A549 (cell line): ENCODE data around the gene EXOC3. TPM values are rescaled to one million over a fixed set of nuclear protein-coding genes. Genes with fewer than 3 reads are reported as not detected.
"Not testable (repeated sequence)": the region's sequence is repeated elsewhere in the genome, so short reads cannot be mapped to it uniquely, and the experiment has no call there.

Experiments
- ATAC-seq, 2 experiments: fragments of 200-7000 bp in 1 of 2; fragments of >200 bp in 1 of 2; cut with Nextera tagmentation in 1 of 2; cut with Tn5 transposase in 1 of 2; 3 replicates each; pipeline versions ENCODE4 v1.8.0 to v1.9.1; 2018 to 2020; ENCODE audit warnings: mild to moderate bottlenecking in 1 of 2, moderate library complexity in 1 of 2
- CTCF ChIA-PET: fragments of 300-600 bp; sonication (Branson Sonifier 250); formaldehyde crosslinking; extraction: SDS; loops from one replicate; lab custom pipeline; 2021; ENCODE audit warnings: antibody characterized with exemption, inconsistent platforms; lab: Yijun Ruan, JAX
- POLR2A ChIA-PET: fragments of 350-600 bp; formaldehyde crosslinking; extraction: SDS; loops from one replicate; lab custom pipeline; 2021; ENCODE audit warnings: antibody characterized with exemption, inconsistent platforms; lab: Yijun Ruan, JAX
- DNase-seq, 2 experiments: peaks; one replicate each; pipeline versions ENCODE4 v3.0.0 to v3.0.0-alpha.2; 2011 to 2016; ENCODE audit warnings: low read depth in 1 of 2, low spot score in 1 of 2
- FAIRE-seq: peaks from 2 replicates; lab custom pipeline; 2011; peaks lifted over from hg19 to GRCh38; lab: Jason Lieb, UNC
- H3K27ac ChIP-seq, 2 experiments: fragments of >200 bp; sonication (Bioruptor Twin); formaldehyde crosslinking; 3 replicates each; pipeline ENCODE4 v1.5.1; 2016 to 2017
- H3K4me1 ChIP-seq: fragments of >200 bp; sonication (Bioruptor Twin); formaldehyde crosslinking; 3 replicates; pipeline ENCODE4 v1.6.1; 2016
- H3K4me2 ChIP-seq: fragments of >200 bp; sonication (Bioruptor Twin); formaldehyde crosslinking; 3 replicates; pipeline ENCODE4 v1.6.1; 2016
- H3K4me3 ChIP-seq: fragments of >200 bp; sonication (Bioruptor Twin); formaldehyde crosslinking; 3 replicates; pipeline ENCODE4 v1.5.1; 2016
- H3K9me3 ChIP-seq: fragments of >200 bp; sonication (Bioruptor Twin); formaldehyde crosslinking; 3 replicates; pipeline ENCODE4 v1.6.1; 2016
- BHLHE40 ChIP-seq: IDR thresholded peaks from 2 replicates; pipeline ENCODE4 v1.6.1; 2012; ENCODE audit warnings: low read depth, low read length, inconsistent platforms
- CEBPB ChIP-seq, 2 experiments: fragments of >200 bp in 1 of 2; sonication (Bioruptor Twin) in 1 of 2; formaldehyde crosslinking in 1 of 2; IDR thresholded peaks; 2 replicates each; pipeline ENCODE4 v1.6.1; 2012 to 2016
- CHD2 ChIP-seq: fragments of 150-350 bp; IDR thresholded peaks from 2 replicates; pipeline ENCODE4 v1.6.1; 2014; ENCODE audit warnings: low read length; ENCODE audit not compliant: partially characterized antibody
- CHD4 ChIP-seq: fragments of 200-600 bp; sonication (generic); IDR thresholded peaks from 2 replicates; pipeline ENCODE4 v1.6.1; 2016; ENCODE audit warnings: antibody characterized with exemption, mild to moderate bottlenecking, borderline replicate concordance
- EHF ChIP-seq: fragments of 250-450 bp; sonication (Bioruptor Pico); IDR thresholded peaks from 2 replicates; pipeline ENCODE4 v1.5.0; 2020; ENCODE audit warnings: mild to moderate bottlenecking
- EHMT2 ChIP-seq: fragments of 200-600 bp; sonication (generic); IDR thresholded peaks from 2 replicates; pipeline ENCODE4 v1.6.1; 2016; ENCODE audit warnings: antibody characterized with exemption, low read depth, mild to moderate bottlenecking, moderate library complexity
- EP300 ChIP-seq, 2 experiments: fragments of >200 bp; sonication (Bioruptor Twin); formaldehyde crosslinking; IDR thresholded peaks; 2 replicates in 1 of 2; 3 replicates in 1 of 2; pipeline ENCODE4 v1.6.1; 2016 to 2017
- ESRRA ChIP-seq: fragments of 150-350 bp; IDR thresholded peaks from 2 replicates; pipeline ENCODE4 v1.6.1; 2014; ENCODE audit warnings: mild to moderate bottlenecking, low read length, borderline replicate concordance
- GATA3 ChIP-seq: IDR thresholded peaks from 2 replicates; pipeline ENCODE4 v1.6.1; 2012; ENCODE audit warnings: borderline replicate concordance
- HDAC2 ChIP-seq: fragments of 200-600 bp; sonication (generic); IDR thresholded peaks from 2 replicates; pipeline ENCODE4 v1.6.1; 2016
- HOXB13 ChIP-seq: fragments of 250-450 bp; sonication (Bioruptor Pico); IDR thresholded peaks from 2 replicates; pipeline ENCODE4 v1.5.0; 2020; ENCODE audit warnings: low read depth, mild to moderate bottlenecking, moderate library complexity
- HOXB5 ChIP-seq: fragments of 250-450 bp; sonication (Bioruptor Pico); IDR thresholded peaks from 2 replicates; pipeline ENCODE4 v1.5.0; 2020; ENCODE audit warnings: mild to moderate bottlenecking, moderate library complexity
- JUNB ChIP-seq: fragments of >200 bp; sonication (Bioruptor Twin); formaldehyde crosslinking; IDR thresholded peaks from 2 replicates; pipeline ENCODE4 v1.6.1; 2016
- KDM5A ChIP-seq: fragments of 200-600 bp; sonication (generic); IDR thresholded peaks from 2 replicates; pipeline ENCODE4 v1.6.1; 2016; ENCODE audit warnings: antibody characterized with exemption, mild to moderate bottlenecking
- MAZ ChIP-seq: fragments of 150-350 bp; IDR thresholded peaks from 2 replicates; pipeline ENCODE4 v1.6.1; 2014; ENCODE audit warnings: antibody characterized with exemption, low read depth, low read length, borderline replicate concordance
- PHF8 ChIP-seq: fragments of 200-600 bp; sonication (generic); IDR thresholded peaks from 2 replicates; pipeline ENCODE4 v1.6.1; 2016; ENCODE audit warnings: low read depth, mild to moderate bottlenecking, antibody characterized with exemption, moderate library complexity, borderline replicate concordance
- POLR2A ChIP-seq: IDR thresholded peaks from 2 replicates; pipeline ENCODE4 v1.6.1; 2012; ENCODE audit warnings: mild to moderate bottlenecking, low read length
- RARB ChIP-seq: fragments of 250-450 bp; sonication (Bioruptor Pico); IDR thresholded peaks from 2 replicates; pipeline ENCODE4 v1.8.0; 2021; ENCODE audit warnings: mild to moderate bottlenecking, moderate library complexity
- SMC3 ChIP-seq: fragments of >200 bp; sonication (Bioruptor Twin); formaldehyde crosslinking; IDR thresholded peaks from 3 replicates; pipeline ENCODE4 v1.6.1; 2018; ENCODE audit warnings: inconsistent platforms
- SREBF2 ChIP-seq: fragments of 450-650 bp; IDR thresholded peaks from 2 replicates; pipeline ENCODE4 v1.6.1; 2014; ENCODE audit warnings: mild to moderate bottlenecking, moderate library complexity
- TP53 ChIP-seq: fragments of 250-450 bp; sonication (Bioruptor Pico); IDR thresholded peaks from 2 replicates; pipeline ENCODE4 v1.5.0; 2021; ENCODE audit warnings: mild to moderate bottlenecking, moderate library complexity
- ZC3H11A ChIP-seq: fragments of 450-650 bp; IDR thresholded peaks from 2 replicates; pipeline ENCODE4 v1.6.1; 2014; ENCODE audit warnings: antibody characterized with exemption, mild to moderate bottlenecking
- ZFP36 ChIP-seq: fragments of 450-650 bp; IDR thresholded peaks from 2 replicates; pipeline ENCODE4 v1.6.1; 2014; ENCODE audit warnings: borderline replicate concordance; ENCODE audit not compliant: partially characterized antibody
- WGBS: methylation state at CpG from one replicate; pipeline ENCODE4 v1.1.6; 2017; ENCODE audit errors: missing lambda C conversion rate; 5-methylcytosine and 5-hydroxymethylcytosine counted together
- polyA plus RNA-seq, 4 experiments: library from polyadenylated mRNA; depleted of rRNA in 3 of 4; stranded (reverse); fragments of >200 nt; fragmentation: RNase III in 1 of 4; extraction: RNeasy Plus Mini Kit Qiagen cat#74134 plus additional on column Dnase treatment in 1 of 4; gene quantifications; 2 replicates in 3 of 4; 3 replicates in 1 of 4; pipeline ENCODE4 v1.2.3, GENCODE V29; 2011 to 2017
- TF ChIP-seq, protein P1 (sequence below): fragments of 250-450 bp; sonication (Bioruptor Pico); IDR thresholded peaks from 2 replicates; pipeline ENCODE4 v1.5.0; 2021; ENCODE audit warnings: mild to moderate bottlenecking, moderate library complexity, borderline replicate concordance
- TF ChIP-seq, protein P2 (sequence below): IDR thresholded peaks from 2 replicates; pipeline ENCODE4 v1.6.1; 2012

EXOC3 gene
- polyA plus RNA-seq, 2 of the 4 experiments (the other 2 are of a cell fraction): 20.0 to 33.6 TPM

DNA sequence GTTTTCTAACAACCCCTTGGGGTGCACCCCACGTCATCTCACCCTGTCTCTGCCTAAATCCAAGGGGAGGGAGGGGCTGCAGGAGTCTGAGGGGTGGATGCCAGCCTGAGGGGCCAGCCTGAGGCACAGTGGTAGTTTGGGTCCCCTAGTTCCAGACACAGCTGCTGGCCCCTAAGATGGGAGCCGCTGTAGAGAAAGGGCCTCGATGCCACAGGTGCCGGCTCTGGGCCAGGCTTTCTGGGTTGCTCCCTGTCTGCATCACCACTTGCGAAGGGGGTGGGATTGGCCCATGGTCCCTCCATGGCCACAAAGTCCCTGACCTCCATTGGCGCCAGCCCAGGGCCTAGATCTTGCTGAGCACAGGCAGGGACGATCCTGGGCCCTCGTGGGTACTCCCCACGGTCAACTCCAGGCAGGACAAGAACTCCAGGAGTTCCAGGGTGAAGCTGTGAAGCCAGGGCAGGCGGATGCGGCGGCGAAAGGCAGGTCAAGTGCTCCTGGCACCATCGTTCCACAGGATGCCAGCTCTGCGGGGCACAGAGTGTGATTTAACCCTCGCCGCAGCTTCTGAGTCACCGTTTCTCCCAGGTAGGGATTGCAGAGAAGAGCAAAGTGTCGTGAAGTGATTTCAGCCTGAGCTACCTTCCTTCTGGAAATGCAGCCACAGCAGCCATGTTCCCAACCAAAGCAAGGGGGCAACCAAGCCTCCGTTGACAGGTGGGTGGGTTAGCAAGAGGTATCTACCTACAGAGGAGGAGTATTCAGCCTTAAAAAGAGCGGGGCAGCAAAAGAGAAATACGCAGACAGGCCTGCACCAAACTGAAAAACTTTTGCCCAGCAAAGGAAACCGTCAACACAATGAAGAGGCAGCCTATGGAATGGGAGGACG, 41.6 kb upstream of the EXOC3 start:
- TF ChIP-seq EHMT2 (no peak), BHLHE40 (no peak), HDAC2 (no peak), RARB (no peak)
- TF ChIP-seq, protein P1, sequence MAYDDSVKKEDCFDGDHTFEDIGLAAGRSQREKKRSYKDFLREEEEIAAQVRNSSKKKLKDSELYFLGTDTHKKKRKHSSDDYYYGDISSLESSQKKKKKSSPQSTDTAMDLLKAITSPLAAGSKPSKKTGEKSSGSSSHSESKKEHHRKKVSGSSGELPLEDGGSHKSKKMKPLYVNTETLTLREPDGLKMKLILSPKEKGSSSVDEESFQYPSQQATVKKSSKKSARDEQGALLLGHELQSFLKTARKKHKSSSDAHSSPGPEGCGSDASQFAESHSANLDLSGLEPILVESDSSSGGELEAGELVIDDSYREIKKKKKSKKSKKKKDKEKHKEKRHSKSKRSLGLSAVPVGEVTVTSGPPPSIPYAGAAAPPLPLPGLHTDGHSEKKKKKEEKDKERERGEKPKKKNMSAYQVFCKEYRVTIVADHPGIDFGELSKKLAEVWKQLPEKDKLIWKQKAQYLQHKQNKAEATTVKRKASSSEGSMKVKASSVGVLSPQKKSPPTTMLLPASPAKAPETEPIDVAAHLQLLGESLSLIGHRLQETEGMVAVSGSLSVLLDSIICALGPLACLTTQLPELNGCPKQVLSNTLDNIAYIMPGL (CRISPR knock-in tag): no peak
- TF ChIP-seq, protein P2, sequence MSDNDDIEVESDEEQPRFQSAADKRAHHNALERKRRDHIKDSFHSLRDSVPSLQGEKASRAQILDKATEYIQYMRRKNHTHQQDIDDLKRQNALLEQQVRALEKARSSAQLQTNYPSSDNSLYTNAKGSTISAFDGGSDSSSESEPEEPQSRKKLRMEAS: no peak
- CTCF ChIA-PET: no interaction called here
- POLR2A ChIA-PET: no interaction called here
- no peak for FAIRE-seq
- DNase-seq: no peak
- no peak overlapping the region for H3K4me2 ChIP-seq
- H3K27ac ChIP-seq: no peak overlapping the region
- no peak for ATAC-seq
- H3K4me3 ChIP-seq: no peak overlapping the region
- peaks cover 3% of the 10 kb centered on the region; the same call in 1 of the 3 replicates for H3K4me1 ChIP-seq
- H3K9me3 ChIP-seq: no peaks in the 10 kb centered on the region
- WGBS: 87% methylated on average over 17 of the region's 24 CpGs

DNA sequence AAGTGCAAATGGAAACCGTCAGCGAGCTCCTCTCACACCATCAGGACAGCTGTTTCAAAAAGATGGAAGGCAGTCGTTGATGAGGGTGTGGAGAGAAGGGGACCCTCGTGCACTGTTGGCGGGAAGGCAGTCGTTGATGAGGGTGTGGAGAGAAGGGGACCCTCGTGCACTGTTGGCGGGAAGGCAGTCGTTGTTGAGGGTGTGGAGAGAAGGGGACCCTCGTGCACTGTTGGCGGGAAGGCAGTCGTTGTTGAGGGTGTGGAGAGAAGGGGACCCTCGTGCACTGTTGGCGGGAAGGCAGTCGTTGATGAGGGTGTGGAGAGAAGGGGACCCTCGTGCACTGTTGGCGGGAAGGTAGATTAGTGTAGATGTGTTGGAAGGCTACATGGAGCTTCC, 40.8 kb upstream of the EXOC3 start:
- H3K4me2 ChIP-seq, H3K27ac ChIP-seq, ATAC-seq, H3K9me3 ChIP-seq, H3K4me3 ChIP-seq, DNase-seq, FAIRE-seq, POLR2A ChIA-PET, H3K4me1 ChIP-seq: not testable (repeated sequence)
- CTCF ChIA-PET: interaction anchor here (1.1 kb wide), 1 partner anchor 28 kb away, joined by 3 read pairs; no protein-coding TSS in a partner anchor
- 87% methylated on average over 15 of the region's 17 CpGs for WGBS

DNA sequence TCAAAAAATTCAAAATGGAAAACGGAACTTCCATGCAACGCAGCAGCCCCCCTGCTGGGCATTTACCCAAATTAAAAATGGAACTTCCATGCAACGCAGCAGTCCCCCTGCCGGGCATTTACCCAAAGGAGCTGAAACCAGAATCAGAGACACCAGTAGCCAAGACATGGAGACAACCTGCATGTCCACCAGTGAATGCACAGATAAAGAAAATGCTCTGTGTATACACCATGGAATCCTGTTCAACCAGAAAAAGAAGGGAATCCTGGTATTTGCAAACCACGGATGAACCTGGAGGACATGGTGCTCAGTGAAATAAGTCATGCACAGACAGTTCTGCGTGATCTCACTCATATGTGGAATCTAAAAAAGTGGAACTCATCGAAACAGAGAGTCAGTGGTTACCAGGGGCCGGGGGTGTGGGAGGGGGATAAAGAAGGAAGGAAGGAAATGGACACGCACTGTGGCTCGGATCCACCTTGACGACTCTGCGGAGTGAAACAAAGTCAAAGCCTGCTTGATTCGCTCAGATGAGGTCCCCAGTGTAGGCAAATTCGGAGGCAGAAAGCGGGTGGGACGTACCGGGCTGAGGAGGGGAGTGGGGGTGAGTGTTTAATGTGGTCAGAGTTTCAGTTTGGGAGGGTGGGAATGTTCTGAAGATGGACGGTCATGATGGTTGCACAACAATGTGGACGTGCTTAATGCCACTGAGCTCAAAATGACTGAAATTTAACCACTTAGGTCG, 40.2 kb upstream of the EXOC3 start:
- H3K9me3 ChIP-seq: no peaks in the 10 kb centered on the region
- no peak overlapping the region for H3K4me2 ChIP-seq
- FAIRE-seq (no peak), DNase-seq (no peak), ATAC-seq (no peak)
- TF ChIP-seq CHD4 (no peak), HOXB5 (CRISPR knock-in tag) (no peak), CHD2 (no peak), RARB (no peak), HOXB13 (CRISPR knock-in tag) (no peak), GATA3 (no peak), SMC3 (no peak), MAZ (no peak), KDM5A (no peak), EP300 (IDR thresholded peaks at IDR 0.05) (no peak), CEBPB (IDR thresholded peaks at IDR 0.05) (no peak), JUNB (no peak), EHF (CRISPR knock-in tag) (no peak), ZC3H11A (no peak), ESRRA (no peak), TP53 (CRISPR knock-in tag) (no peak), POLR2A (no peak), ZFP36 (no peak), SREBF2 (no peak), PHF8 (no peak)
- H3K4me1 ChIP-seq: peaks cover 3% of the 10 kb centered on the region; the same call in 1 of the 3 replicates
- 91% methylated on average over 20 of the region's 20 CpGs for WGBS
- no peak overlapping the region for H3K27ac ChIP-seq
- ChIA-PET CTCF (interaction anchor here (0.8 to 1.1 kb wide), 2 partner anchors 27 to 65 kb away, joined by 3 read pairs; no protein-coding TSS in a partner anchor), POLR2A (no interaction called here)
- H3K4me3 ChIP-seq: no peak overlapping the region
